Measurements from ENCODE around the gene CLDN16.

Gene CLDN16, protein sequence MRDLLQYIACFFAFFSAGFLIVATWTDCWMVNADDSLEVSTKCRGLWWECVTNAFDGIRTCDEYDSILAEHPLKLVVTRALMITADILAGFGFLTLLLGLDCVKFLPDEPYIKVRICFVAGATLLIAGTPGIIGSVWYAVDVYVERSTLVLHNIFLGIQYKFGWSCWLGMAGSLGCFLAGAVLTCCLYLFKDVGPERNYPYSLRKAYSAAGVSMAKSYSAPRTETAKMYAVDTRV

DNA sequence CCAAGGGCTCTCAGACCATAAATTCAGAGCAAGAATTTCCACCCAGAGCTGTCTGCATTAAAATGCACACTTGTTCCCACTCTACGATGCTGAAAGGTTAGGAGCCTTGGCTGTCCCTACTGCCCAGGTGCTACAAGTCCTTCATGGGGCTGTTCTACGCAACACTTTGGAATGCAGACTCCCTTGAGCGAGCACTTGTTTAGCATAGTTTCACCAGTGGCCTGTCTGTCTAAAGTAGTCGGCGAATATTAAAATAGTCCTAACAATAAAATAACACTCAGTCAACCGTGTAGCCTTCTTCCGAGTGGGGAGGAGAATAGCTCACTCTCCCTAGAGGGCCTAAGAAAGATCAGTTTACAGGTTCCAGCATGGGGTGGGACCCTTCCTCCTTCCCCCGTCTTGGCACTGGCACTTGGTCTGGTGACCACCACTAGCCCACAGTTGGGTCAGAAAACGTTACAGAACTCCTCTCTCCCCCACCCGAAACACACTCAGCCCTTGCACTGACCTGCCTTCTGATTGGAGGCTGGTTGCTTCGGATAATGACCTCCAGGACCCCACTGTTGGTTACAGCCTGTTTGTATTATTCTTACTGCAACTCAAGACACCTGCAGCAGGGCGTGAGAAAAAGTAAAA is at the start of gene CLDN16:
CLDN16 (plus strand) TSS at position 586 of the 636 bp plus-strand sequence. CDS start 167 bp downstream, outside the sequence.
- DNase-seq (ENCODE audit: low spot score) (no peak), FAIRE-seq (no peak)

DNA sequence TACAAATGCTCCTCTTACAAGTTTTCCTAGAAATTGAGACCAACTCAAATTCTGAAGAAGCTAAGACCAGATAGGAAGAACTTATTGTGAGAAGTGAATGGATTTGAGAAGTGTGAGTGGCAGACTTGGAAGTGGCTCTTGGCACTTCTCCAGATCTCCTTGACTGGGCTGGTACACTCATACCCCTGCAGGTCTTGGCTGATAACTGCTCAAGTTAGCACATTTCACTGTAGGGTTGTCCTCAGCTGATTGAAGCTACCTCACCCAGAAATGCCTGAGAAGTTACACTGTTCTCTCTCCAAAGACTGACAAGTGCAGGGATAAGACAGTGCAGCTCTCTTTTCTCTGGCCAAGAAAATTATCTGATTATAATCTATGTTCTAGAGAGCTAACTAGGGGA is 49.2 kb upstream of the CLDN16 start:
- no peak for FAIRE-seq
- peak; percentile 33 for DNase-seq (ENCODE audit: low spot score)

DNA sequence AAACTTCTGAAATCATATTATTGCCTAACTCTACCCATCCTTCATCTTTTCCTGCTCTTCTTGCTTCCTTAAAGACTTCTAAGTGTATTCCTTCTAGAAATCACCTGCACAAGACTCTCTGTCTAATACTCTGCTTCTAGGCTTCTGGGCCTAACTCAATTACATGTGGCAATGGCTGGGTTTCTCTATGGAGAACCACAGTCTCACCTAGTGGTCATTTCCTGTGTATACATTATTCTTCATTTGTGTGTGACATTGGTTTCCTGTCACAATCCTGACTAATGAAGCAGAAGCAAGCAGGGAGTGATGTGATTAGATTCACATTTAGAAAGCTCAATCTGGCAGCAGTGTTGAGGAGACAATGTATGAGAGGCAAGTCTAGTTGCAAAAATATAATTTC is 48.8 kb upstream of the CLDN16 start:
- no peak for DNase-seq (ENCODE audit: low spot score)
- FAIRE-seq, result no peak

DNA sequence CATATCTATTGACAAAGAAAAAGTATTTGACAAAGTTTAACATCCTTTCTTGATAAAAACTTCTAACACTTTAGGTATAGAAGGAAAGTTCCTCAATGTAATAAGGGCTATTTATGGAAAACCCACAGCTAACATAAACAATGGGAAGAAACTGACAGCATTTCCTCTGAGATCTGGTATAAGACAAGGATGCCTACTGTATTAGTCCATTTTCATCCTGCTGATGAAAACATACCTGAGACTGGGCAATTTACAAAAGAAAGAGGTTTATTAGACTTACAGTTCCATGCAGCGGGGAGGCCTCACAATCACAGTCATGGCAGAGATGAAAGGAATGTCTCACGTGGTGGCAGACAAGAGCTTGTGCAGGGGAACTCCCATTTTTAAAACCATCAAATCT is 47.9 kb upstream of the CLDN16 start:
- no peak for FAIRE-seq
- no peak for DNase-seq (ENCODE audit: low spot score)

DNA sequence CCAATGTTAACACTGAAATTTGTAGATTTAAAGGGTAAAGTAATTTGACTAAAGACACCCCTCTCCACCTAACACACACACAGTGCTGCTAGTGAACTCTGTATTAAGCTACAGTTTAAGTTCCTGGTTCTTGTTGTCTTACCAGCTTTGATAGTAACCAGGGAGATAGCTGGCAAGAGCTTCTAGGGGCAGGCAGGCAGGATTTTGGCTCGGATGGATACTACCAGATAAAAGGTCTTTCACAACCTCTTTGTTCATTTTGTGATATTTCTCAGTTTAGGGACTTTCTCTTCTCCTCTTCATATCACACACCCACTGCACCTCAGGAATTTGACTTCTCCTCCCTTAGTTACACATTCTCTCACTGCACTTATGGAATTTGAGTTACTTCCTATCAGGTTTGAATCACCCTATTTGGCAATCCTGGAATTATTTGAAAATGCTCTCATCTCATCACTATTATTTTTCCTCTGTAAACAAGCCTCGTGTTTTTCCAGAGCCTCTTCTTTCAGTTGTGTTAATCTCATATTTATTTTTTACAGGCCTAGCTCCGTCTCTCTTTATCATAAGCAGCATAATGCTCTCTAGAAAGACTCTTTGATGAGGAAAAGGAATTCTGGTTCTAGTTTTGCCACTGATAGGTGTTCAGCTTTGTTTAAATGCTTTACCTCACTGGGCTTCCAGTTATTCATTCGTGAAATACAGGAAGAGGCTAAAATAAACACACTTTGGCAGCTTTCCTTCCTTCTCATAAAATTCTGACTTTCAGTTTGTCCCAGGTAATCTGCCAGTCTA is 42.7 kb upstream of the CLDN16 start:
- no peak for FAIRE-seq

DNA sequence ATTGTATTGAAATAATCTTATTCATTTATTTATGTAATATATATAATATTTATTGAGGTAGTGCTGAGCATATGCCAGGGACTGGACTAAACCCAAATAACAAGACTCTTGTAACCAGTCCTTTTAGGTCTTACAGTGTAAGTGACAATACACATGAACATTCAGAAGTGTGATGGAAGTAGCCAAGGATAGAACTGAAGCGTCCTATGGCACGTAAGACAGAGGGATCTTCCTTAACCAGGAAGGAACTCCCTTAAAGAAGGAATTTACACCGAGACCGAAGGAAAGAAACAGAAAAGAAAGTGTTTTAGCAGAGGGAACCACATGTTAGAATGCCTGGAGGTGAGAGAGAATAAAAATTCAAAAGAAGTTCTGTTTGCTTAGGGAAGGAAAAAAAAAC is 42.1 kb upstream of the CLDN16 start:
- DNase-seq (ENCODE audit: low spot score), result no peak
- no peak for FAIRE-seq

More for the DNA sequence above, 42.7 kb upstream of the CLDN16 start:
- peak; percentile 28 for DNase-seq (ENCODE audit: low spot score)

DNA sequence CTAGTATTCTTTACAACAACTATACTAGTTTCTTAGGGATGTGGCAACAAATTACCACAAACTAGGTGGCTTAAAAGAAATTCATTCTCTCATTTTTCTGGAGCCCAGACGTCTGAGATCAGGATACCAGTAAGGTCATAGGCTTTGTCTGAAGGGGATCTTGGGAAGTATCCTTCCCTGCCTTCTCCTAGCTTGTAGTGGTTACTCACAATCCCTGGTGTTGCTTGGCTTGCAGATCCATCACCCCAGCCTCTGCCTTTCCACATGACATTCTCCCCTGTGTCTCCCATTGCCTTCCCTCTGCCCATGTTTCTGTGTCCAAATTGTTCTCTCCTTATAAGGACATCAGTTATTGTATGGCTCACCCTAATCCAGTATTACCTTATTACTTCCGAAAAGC is 41.4 kb upstream of the CLDN16 start:
- no peak for FAIRE-seq
- DNase-seq (ENCODE audit: low spot score), result no peak

DNA sequence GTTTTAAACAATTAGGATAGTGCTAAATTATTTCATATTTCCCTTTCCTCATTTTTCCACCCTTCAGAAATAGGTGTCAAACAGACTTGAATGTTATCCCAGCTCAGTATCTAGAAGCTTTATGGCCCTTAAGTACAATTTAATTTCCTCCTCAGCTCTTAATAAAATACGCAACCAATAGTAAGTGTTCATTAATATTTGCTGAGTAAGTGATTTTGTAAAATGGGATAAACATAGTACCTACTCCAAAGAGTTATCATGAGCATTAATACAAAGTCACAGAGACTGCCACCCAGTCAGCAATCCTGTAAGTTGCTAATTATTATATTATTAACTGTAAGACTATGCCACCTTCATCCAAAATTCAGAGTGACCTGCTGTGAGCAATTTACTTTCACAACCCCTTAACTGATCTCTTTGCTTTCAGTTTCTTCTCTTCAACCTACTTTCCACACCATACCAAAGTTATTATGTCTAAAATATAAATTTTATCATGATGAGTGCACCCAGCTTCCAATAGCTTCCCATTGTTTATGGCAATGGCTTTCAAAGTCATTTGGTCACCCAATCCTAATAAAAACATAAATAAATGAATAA is 35.0 kb upstream of the CLDN16 start:
- FAIRE-seq, result no peak
- no peak for DNase-seq (ENCODE audit: low spot score)

DNA sequence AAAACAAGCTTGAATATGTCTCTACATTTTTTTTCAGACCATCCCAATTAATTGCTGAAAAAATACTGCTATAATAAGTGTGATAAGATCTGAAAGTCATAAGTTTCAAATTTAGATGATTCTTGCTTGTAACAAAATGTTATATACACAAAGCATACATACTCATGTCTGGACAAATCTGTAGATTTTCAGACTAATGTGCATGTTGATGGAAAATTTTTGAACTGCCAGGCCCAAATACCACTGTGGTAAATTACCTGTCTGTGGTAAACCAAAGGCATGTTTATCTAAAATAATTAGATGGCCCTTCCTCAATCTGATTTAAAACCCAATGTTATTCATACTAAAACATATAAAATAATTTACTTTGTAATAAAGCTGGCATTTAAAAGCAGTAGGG is 31.7 kb upstream of the CLDN16 start:
- FAIRE-seq, result no peak
- no peak for DNase-seq (ENCODE audit: low spot score)

DNA sequence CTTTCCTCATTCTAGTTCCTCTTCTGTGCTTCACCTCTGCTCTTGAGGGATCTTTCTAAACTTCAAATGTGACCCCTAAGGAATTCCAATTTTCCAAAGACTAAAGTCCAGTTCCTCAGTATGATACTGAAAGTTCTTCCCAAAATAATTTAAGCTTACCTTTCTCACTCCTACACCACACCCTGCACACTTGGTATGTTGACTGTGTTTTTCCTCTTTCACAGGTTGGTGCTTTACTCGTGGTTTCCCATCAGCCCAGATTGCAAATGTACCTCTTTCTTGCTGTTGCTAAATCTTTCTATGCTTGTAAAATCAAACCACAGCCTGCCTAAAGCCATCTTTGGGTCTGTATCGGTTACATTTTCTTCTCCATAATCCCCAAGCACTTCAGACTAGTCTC is 30.5 kb upstream of the CLDN16 start:
- FAIRE-seq, result no peak
- DNase-seq (ENCODE audit: low spot score), result no peak

DNA sequence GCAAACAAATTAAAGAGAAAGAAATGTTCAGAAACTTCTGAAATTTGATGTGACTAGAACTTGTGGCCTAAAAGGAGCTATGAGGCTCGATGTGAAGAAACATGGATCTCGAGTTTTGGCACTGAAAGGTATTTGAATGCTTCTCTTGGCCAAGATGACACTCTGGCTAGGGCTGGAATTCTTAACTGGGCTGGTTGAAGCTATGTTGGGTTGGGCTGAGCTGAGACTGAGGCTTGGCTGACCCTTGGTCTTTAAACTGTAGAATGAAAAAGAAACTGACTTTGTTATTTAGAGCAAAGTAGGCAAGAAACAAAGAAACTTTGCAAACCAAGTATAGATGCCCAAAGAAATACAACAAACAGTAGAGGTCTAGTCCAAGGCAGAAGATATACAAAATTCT is 28.1 kb upstream of the CLDN16 start:
- FAIRE-seq, result no peak
- DNase-seq (ENCODE audit: low spot score), result no peak

DNA sequence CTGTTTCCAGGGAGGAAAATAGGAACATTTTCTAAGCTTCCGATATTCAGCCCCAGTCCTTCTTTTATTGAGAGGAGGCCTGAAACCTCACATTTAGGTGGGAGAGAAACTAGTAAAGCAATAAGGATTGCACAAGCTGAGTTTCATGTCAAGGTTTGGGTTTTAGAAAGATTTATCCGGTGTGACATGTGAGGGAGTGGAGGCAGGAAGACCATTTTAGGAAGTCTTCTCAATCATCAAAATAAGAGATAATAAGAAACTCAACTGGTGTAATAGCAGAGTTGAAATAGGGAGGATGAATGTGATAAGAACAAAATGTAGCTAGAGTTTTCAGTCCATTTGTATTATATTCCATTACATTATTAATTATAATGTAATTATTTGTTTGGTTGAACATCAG is 27.7 kb upstream of the CLDN16 start:
- no peak for FAIRE-seq

DNA sequence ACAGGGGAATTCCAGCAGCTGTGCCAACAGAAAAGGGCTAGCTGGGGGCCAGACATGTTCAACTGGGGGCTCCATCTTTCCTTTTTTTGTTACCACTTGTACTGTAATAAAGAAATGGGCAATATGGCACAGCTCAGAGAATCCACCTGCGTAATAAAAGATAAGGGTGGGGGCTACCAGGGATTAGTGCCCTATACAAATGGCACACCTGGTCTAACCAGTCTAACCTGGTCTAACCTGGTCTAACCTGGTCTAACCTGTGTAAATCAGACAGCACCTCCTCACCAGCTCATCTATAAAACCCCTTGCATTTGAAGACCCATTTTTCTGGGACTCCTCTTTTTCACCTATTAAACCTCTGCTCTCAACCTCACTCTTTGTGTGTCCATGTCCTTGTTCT is 26.2 kb upstream of the CLDN16 start:
- FAIRE-seq, result no peak
- DNase-seq (ENCODE audit: low spot score), result no peak

More for the DNA sequence above, 27.7 kb upstream of the CLDN16 start:
- DNase-seq (ENCODE audit: low spot score), result no peak

DNA sequence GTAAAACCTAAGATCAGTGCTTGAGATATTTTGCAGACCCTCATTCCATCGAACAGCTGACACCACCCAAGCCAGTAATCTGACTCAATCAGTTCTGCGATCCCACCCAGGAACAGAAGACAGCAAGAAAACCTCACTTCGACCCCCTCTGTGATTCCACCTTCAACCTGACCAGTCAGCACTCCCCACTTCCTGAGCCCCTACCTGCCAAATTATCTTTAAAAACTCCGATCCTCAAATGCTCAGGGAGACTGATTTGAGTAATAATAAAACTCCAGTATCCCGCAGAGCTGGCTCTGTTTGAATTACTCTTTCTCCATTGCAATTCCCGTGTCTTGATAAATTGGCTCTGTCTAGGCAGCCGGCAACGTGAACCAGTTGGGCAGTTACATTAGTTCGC is 25.7 kb upstream of the CLDN16 start:
- no peak for FAIRE-seq

DNA sequence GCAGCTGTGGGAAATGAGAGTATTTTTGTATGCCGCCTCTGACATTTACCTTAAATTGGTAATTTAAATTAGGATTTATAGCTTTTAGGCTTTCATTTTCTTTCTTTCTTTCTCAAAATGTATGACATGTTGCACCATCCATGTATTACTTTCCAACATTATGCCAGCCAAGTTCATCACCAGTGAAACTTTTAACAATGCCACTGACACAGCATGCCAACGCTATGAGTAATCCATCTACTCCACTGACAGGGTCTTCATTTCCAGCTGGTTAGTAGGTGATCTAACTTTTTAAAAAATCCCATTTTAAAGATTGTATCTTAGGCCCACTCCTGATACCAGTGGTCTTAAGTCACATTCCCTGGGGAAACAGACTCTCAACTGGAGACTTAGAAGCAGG is 21.8 kb upstream of the CLDN16 start:
- peak; percentile 37 for DNase-seq (ENCODE audit: low spot score)
- FAIRE-seq, result no peak

More for the DNA sequence above, 25.7 kb upstream of the CLDN16 start:
- DNase-seq (ENCODE audit: low spot score), result no peak

DNA sequence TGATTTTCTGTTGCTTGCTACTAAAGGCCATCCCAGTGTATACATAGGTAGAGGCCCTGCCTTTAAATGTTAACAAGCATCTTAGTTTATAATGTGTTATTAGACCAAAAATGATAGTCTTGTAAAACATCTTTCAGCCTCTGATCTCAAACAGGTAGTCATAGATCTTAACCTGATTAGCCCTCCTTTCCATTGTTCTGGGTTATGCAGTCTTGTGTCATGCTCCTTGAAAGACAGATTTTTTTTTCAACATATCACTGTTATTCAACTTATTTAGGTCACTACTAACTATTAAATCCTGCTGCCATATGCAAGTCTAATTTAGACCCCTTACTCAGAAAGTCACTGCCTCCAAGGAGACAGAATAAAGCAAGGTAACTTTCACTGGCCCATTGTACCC is 19.1 kb upstream of the CLDN16 start:
- DNase-seq (ENCODE audit: low spot score), result no peak
- no peak for FAIRE-seq

DNA sequence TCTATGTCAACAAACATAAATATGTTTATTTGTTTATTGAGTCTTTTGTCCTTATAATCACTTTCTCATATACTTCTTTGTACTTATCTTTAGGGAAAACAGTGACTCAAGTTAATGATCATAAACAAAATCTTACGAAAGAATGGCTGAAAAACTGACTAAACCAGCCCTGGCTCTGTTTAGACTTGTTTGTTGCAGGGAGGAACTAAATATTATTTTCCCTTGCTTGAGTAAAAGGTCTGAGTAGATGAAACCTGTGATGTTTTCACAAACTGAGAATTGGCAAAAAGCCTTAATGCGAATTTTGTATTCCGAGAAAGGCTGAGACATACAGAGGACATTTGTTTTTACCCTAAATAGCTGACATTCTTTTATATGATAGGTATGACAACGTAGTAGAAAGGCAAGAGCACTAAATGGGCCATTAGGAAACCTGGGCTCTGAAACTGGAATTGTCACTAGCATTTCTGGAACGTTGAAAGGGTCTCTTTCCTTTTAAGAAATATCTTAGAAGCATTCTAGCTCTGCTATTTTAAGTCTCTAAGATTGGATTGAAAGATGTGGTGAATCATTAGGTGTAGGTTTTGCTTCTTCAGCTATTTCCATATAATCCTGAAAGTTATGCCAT is 18.2 kb upstream of the CLDN16 start:
- DNase-seq (ENCODE audit: low spot score) (no peak), FAIRE-seq (no peak)

DNA sequence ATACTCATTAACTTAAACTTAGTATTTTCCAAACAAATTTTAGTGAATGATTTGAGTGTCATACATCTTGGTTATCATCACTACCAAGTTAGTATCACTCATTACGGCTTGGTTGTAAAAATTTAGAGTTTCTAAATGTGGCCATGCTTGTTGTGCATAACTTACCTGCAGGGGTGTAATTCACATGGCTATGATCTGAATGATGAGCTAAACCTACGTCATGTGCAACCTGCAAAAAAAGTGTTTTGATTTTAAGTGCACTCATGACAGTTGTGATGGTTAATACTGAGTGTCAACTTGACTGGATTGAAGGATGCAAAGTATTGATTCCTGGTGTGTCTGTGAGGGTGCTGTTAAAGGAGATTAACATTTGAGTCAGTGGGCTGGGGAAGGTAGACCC is 17.6 kb upstream of the CLDN16 start:
- DNase-seq (ENCODE audit: low spot score), result no peak
- no peak for FAIRE-seq

DNA sequence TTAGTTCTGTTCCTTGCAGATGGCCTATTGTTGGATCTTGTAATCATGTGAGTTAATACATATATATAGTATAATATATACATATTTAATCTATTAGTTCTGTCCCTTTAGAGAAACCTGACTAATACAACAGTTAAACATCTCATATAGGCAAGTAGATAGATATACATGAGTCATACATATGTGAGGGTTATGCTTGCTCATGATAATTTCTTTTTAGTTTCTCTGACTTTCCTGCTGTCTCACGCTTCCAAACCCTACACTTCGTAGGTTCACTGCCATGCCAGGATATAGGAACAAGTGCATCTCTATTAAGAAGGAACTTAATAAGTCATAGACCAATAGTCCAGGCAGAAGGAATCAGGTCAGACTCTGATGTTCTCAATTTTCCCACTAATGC is 16.8 kb upstream of the CLDN16 start:
- FAIRE-seq, result no peak
- DNase-seq (ENCODE audit: low spot score), result no peak

DNA sequence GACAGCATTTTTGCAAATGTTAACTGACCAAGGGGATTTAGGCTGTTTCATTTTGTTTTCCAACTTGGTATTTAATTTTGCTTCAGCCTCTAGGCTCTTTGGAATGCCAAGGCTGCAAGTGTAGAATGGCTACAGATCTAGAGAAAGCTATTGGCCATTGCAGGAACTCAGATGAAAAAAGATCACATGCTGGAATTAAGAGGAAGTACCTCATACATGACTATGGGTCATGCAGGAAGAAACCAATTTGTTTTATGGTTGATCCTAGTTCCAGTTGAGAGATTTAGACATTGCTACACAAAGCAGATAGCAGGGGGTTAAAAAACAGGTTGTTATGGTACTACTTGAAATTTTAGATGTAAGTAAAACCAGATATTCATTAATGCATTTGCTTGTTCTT is 12.7 kb upstream of the CLDN16 start:
- DNase-seq (ENCODE audit: low spot score) (no peak), FAIRE-seq (no peak)

DNA sequence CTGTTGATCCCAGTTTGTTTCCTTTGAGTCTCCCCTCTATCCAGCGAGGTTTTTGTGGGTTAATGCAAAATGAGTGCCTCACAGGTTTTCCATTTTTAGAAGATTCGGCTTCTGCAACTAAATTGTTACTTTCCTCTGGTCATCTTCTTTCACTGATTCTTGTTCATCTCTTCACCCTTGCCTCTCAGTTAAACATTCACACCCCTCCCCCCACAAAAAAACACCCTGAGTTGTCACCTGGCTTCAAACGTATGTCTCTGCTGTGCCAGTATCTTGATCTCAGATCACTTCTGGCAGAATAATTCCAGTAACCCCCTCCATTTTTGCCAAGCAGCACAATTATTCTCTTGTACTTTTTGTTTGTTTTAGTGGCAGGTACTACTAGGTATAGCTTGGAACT is 12.3 kb upstream of the CLDN16 start:
- FAIRE-seq (no peak), DNase-seq (ENCODE audit: low spot score) (no peak)

Data from urothelium cell line (cell line).